A673 (cell line): ENCODE results near the gene WNT4.

Experiments used
- CTCF ChIP-seq: fragments of 300-800, 200-600 bp; sonication (generic); conservative IDR thresholded peaks from 2 replicates; pipeline ENCODE4 v1.5.1; 2017; ENCODE audit warnings: low read depth, mild to moderate bottlenecking, antibody characterized with exemption, low read length, moderate library complexity, mixed read lengths
- EZH2 ChIP-seq: fragments of 200-600 bp; sonication (generic); IDR thresholded peaks from 2 replicates; pipeline ENCODE4 v1.6.1; 2017; ENCODE audit warnings: borderline replicate concordance, low read depth, mild to moderate bottlenecking, mixed read lengths, antibody characterized with exemption, low read length; ENCODE audit not compliant: poor library complexity, severe bottlenecking

GRCh38 chr1:22131062-22131461 is 11.8 kb downstream of the WNT4 start:
- TF ChIP-seq EZH2 (no peak), CTCF (no peak)
